Gastroesophageal sphincter (tissue), 4 donors: ENCODE measurements around the gene RERE. TPM values are rescaled to one million over a fixed set of nuclear protein-coding genes. Genes with fewer than 3 reads are reported as not detected.

Source experiments
- ATAC-seq: fragments of 150-250 bp; one replicate; pipeline ENCODE4 v1.9.1; 2016; ENCODE audit warnings: mild to moderate bottlenecking, moderate library complexity
- H3K27ac ChIP-seq, 4 donors: fragments of 200-600 bp; sonication (generic) in 3 of 4; 1 replicate in 3 of 4; 2 replicates in 1 of 4; pipeline ENCODE4 v1.5.1; 2016 to 2019
- H3K27me3 ChIP-seq: fragments of 200-600 bp; sonication (generic); one replicate; pipeline ENCODE4 v1.5.1; 2019
- H3K36me3 ChIP-seq, 2 donors: fragments of 200-600 bp; sonication (generic); one replicate each; pipeline ENCODE4 v1.5.1; 2019; ENCODE audit warnings: control low read depth in 1 of 2
- H3K4me1 ChIP-seq, 3 donors: fragments of 200-600 bp; sonication (generic); 1 replicate in 2 of 3; 2 replicates in 1 of 3; pipeline ENCODE4 v1.5.1; 2016 to 2019; ENCODE audit warnings: control low read depth in 2 of 3
- H3K4me3 ChIP-seq, 2 donors: fragments of 200-600 bp; sonication (generic); one replicate each; pipeline ENCODE4 v1.5.1; 2019; ENCODE audit warnings: mild to moderate bottlenecking in 1 of 2, moderate library complexity in 1 of 2
- H3K9me3 ChIP-seq, 3 donors: fragments of 200-600 bp; sonication (generic); one replicate each; pipeline ENCODE4 v1.5.1; 2017 to 2019; ENCODE audit warnings: control low read depth in 2 of 3
- CTCF ChIP-seq, 4 experiments: fragments of 200-600 bp in 2 of 4; fragments of 450-650 bp in 2 of 4; sonication (generic) in 1 of 4; IDR thresholded peaks; one replicate each; pipeline ENCODE4 v1.5.1; 2017 to 2019; ENCODE audit warnings: antibody characterized with exemption in 4 of 4, mild to moderate bottlenecking in 2 of 4, moderate library complexity in 2 of 4
- EP300 ChIP-seq: sonication (generic); formaldehyde crosslinking; IDR thresholded peaks from one replicate; pipeline ENCODE4 v1.6.1; 2017; ENCODE audit warnings: antibody characterized with exemption, mild to moderate bottlenecking
- POLR2A ChIP-seq, 2 donors: fragments of 450-650 bp; IDR thresholded peaks; one replicate each; pipeline ENCODE4 v1.6.1; 2017; ENCODE audit warnings: antibody characterized with exemption in 2 of 2, mild to moderate bottlenecking in 2 of 2, moderate library complexity in 1 of 2
- POLR2AphosphoS5 ChIP-seq: sonication (generic); formaldehyde crosslinking; IDR thresholded peaks from one replicate; pipeline ENCODE4 v1.6.1; 2017; ENCODE audit warnings: antibody characterized with exemption
- WGBS, 2 donors: methylation state at CpG; one replicate each; pipeline ENCODE4 v1.1.5; 2018; ENCODE audit warnings: low coverage in 1 of 2; 5-methylcytosine and 5-hydroxymethylcytosine counted together
- total RNA-seq, 4 donors: library from RNA; depleted of rRNA; stranded (reverse); fragments of >200 nt; gene quantifications; one replicate each; pipeline ENCODE4 v1.1.0, GENCODE V29; 2016

Gene RERE
- total RNA-seq, 4 donors from 2014 or later: 112 to 212 (median 139) TPM

DNA sequence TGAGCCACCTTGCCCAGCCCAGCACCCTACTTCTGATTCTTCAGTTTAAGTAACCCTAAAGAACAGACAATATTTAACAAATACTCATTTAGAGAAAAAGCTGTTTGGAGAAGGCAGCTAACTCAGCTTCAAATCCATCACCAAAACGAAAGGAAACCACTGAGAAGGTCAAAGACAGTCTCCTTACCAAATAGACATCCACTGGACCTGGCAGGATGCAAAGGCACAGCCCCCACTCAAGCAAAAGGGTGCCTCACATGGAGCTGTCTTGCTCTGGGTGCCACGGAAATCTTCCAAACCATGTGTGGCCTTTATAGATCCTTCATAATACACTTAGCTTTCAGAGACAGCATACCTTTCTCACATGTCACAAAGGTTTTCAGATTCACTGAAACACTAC lies 165.5 kb downstream of the RERE start:
- Histone ChIP-seq H3K9me3 (no peaks in the 10 kb centered on the region), H3K36me3 (peaks cover 0 to 8% of the 10 kb centered on the region in 2 donors), H3K27me3 (no peaks in the 10 kb centered on the region), H3K4me3 (no peak overlapping the region), H3K4me1 (peaks cover 3 to 46% (median 12%) of the 10 kb centered on the region in 3 donors), H3K27ac (peak overlapping the region in 3 of 4 donors; percentile 35 to 57 (median 37))
- WGBS, 2 donors: 43 to 53% methylated on average over 1 to 2 of the region's 2 CpGs
- ATAC-seq: no peak
- TF ChIP-seq CTCF (IDR thresholded peaks at IDR 0.05) (no peak), POLR2A (IDR thresholded peaks at IDR 0.05) (no peak), EP300 (no peak)

DNA sequence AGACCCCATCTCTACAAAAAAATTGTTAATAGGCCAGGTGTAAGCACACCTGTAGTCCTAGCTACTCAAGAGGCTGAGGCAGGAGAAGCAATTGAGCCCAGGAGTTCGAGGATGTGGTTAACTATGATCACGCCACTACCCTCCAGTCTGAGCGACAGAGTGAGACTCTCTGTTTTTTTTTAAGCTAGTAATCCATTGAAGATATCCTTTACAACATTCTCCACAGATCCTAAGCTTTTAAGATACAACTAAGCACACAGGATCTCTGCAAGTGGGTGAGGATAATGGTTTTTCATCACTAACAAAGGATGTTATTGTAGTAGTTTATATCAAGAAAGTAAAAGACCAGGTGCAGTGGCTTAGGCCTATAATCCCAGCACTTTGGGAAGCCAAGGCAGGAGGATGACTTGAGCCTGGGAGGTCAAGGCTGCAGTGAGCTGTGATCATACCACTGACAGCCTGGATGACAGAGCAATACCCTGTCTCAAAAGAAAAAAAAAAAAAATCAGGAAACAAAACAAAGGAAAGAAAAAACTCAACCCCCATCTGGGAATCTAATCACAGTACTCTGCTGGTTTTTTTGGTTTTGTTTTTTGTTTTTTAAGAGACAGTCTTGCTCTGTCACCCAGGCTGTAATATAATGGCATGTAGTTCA lies 166.1 kb downstream of the RERE start:
- no peak for TF ChIP-seq CTCF (IDR thresholded peaks at IDR 0.05)
- TF ChIP-seq POLR2A (IDR thresholded peaks at IDR 0.05): no peak
- TF ChIP-seq POLR2AphosphoS5: no peak
- TF ChIP-seq EP300: no peak
- no peak for ATAC-seq
- WGBS, 2 donors: 70 to 71% methylated on average over 3 of the region's 3 CpGs
- H3K27ac ChIP-seq: peak overlapping the region in 2 of 4 donors; percentile 35 to 57
- H3K27me3 ChIP-seq: no peaks in the 10 kb centered on the region
- peaks cover 3 to 52% (median 12%) of the 10 kb centered on the region in 3 donors for H3K4me1 ChIP-seq
- peaks cover 0 to 8% of the 10 kb centered on the region in 2 donors for H3K36me3 ChIP-seq
- H3K9me3 ChIP-seq: no peaks in the 10 kb centered on the region
- no peak overlapping the region for H3K4me3 ChIP-seq

DNA sequence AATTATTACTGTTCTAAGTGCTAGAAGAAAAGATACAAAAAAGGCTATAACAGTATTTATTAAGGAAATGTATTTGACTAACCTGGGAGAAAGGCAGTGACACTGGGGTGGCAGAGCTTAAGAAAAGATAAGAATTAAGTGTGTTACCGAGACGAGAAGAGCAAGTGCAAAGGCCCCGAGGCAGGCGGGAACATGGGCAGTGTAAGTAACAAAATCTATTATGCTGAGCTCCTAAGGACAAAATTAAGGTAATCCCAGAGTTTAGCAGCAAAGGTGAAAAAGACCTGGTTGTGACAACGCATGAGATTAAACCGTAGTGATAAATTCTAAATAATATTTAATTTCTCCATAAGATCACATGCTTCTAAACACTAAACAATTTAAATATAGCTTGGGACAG lies 167.6 kb downstream of the RERE start:
- no peak for ATAC-seq
- Histone ChIP-seq H3K4me3 (no peak overlapping the region), H3K36me3 (no peaks in the 10 kb centered on the region), H3K4me1 (peaks cover 3 to 58% (median 12%) of the 10 kb centered on the region in 3 donors), H3K27ac (no peak overlapping the region), H3K9me3 (no peaks in the 10 kb centered on the region), H3K27me3 (no peaks in the 10 kb centered on the region)
- TF ChIP-seq POLR2AphosphoS5 (no peak), EP300 (no peak), POLR2A (IDR thresholded peaks at IDR 0.05) (no peak), CTCF (IDR thresholded peaks at IDR 0.05) (no peak)
- WGBS, 2 donors: 97 to 98% methylated on average over 6 of the region's 6 CpGs

- Histone ChIP-seq H3K27ac (no peak overlapping the region), H3K27me3 (no peaks in the 10 kb centered on the region), H3K4me1 (peaks cover 3 to 62% (median 12%) of the 10 kb centered on the region in 3 donors), H3K36me3 (no peaks in the 10 kb centered on the region), H3K9me3 (no peaks in the 10 kb centered on the region), H3K4me3 (no peak overlapping the region)
- no peak for ATAC-seq
- no peak for TF ChIP-seq POLR2AphosphoS5
- no peak for TF ChIP-seq POLR2A (IDR thresholded peaks at IDR 0.05)
- no peak for TF ChIP-seq EP300
- TF ChIP-seq CTCF (IDR thresholded peaks at IDR 0.05): no peak
- 76 to 88% methylated on average over 1 of the region's 1 CpG for WGBS, 2 donors
Measured at GRCh38 chr1:8649027-8649426, 168.4 kb downstream of the RERE start.

DNA sequence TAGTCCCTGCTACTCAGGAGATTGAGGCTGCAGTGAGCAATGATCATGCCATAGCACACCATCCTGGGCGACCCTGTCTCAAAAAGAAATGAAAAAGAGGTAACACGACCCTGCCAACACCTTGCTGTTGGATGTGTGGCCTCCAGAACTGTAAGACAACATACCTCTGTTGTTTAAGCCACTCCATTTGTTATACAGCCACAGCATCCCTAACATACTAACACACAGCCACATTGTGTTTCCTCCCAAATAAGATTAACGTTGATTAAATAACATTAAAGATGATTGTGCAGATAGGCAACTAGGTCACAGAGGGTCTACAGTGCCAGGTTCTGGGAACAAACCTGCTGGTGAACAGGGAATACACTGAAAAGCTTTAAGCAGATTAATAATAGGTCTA lies 170.4 kb downstream of the RERE start:
- TF ChIP-seq POLR2A (IDR thresholded peaks at IDR 0.05) (no peak), CTCF (IDR thresholded peaks at IDR 0.05) (no peak), POLR2AphosphoS5 (no peak), EP300 (no peak)
- Histone ChIP-seq H3K4me1 (peaks cover 3 to 66% (median 7%) of the 10 kb centered on the region in 3 donors), H3K27ac (no peak overlapping the region), H3K4me3 (no peak overlapping the region), H3K27me3 (no peaks in the 10 kb centered on the region), H3K9me3 (no peaks in the 10 kb centered on the region), H3K36me3 (no peaks in the 10 kb centered on the region)
- no peak for ATAC-seq
- WGBS, 2 donors: 76 to 84% methylated on average over 3 of the region's 3 CpGs
